Vagina (tissue), 2 donors: ENCODE results near the gene UNK.

ENCODE experiments used
- CTCF ChIP-seq, 3 experiments: fragments of 450-650 bp in 2 of 3; fragments of 200-600 bp in 1 of 3; sonication (generic) in 1 of 3; IDR thresholded peaks; one replicate each; pipeline ENCODE4 v1.5.1; 2017 to 2019; ENCODE audit warnings: antibody characterized with exemption in 3 of 3, mild to moderate bottlenecking in 2 of 3, moderate library complexity in 2 of 3
- POLR2A ChIP-seq, 2 donors: fragments of 450-650 bp; IDR thresholded peaks; one replicate each; pipeline ENCODE4 v1.6.1; 2017; ENCODE audit warnings: antibody characterized with exemption in 2 of 2, mild to moderate bottlenecking in 2 of 2, moderate library complexity in 2 of 2

- TF ChIP-seq POLR2A (IDR thresholded peaks at IDR 0.05) (no peak), CTCF (IDR thresholded peaks at IDR 0.05) (no peak)
Measured at GRCh38 chr17:75758131-75758905, 26.3 kb upstream of the UNK start.
